GM21529 (cell line): ENCODE measurements around the gene CEND1.
"Not testable (repeated sequence)": the region's sequence is repeated elsewhere in the genome, so short reads cannot be mapped to it uniquely, and the experiment has no call there.

Experiments used
- ATAC-seq: cut with Tn5 transposase; IDR thresholded peaks from one replicate; pipeline ENCODE4 v1.9.1; 2021; ENCODE audit not compliant: unreplicated experiment

Gene CEND1

DNA sequence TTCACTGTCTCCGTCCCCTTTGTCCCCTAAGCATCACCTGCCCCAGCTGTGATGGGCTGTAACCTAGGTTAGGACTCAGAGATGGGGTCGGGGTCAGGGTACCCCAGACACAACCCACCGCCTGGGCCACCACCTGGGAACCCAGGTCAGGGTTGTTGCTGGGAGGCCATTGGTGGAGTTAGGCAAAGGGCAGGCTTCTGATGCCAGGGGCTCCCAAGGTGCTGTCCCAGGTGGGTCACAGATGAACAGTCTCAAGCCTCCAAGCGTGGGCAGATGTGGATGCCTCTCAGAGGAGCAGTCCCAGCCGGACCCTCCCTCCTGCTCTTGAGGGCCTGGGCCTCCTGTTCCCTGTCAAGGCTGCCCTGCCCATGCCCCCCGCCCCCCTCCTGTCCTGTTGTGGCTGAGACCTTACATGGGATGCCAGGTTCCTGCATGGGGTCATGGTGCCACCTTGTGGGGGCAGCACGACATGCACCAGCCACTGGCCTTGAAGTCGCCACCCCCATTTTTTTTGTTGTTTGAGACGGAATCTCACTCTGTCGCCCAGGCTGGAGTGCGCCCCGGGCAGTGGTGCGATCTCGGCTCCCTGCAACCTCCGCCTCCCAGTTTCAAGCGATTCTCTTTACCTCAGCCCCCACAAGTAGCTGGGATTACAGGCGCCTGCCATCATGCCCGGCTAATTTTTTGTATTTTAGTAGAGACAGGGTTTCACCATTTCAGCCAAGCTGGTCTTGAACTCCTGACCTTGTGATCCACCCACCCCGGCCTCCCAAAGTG is 24.7 kb downstream of the CEND1 start:
- ATAC-seq, result peak; percentile 44

DNA sequence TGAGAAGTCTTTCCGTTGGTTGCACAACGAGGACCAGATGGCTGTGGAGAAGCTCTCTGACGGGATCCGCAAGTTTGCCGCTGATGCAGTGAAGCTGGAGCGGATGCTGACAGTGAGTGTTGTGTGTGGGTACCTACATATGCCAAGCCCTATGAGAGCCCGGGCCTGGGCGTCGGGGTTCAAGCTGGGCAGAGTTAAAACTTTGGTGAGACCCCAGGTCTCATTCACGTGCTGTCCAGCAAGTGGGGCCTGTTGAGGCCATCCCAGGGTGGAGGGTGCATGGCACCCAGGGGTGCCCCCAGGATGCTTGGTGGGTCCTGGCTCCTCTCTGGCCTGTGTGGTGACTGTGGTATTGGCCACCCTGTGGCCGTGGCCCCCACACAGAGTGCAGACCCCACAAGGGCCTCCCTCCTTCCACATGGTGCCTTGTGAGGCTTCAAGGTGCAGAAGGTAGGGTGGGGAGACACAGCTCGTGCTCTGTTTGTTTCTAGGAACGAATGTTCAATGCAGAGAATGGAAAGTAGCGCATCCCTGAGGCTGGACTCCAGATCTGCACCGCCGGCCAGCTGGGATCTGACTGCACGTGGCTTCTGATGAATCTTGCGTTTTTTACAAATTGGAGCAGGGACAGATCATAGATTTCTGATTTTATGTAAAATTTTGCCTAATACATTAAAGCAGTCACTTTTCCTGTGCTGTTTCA is 25.4 kb downstream of the CEND1 start:
- no peak for ATAC-seq

GRCh38 chr11:763549-764321 is 26.2 kb downstream of the CEND1 start:
- ATAC-seq, result no peak

DNA sequence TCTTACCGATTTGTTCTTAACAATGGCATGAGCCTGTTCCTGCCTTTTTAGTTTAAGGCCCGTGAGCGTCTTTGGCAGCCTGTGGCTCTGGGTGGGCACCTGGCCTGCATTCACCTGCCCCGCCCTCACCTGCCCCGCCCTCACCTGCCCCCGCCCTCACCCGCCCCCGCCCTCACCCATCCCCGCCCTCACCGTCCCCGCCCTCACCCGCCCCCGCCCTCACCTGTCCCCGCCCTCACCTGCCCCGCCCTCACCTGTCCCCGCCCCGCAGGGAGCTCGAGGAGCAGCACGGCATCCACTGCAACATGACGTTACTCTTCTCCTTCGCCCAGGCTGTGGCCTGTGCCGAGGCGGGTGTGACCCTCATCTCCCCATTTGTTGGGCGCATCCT is 26.8 kb downstream of the CEND1 start:
- no peak for ATAC-seq

DNA sequence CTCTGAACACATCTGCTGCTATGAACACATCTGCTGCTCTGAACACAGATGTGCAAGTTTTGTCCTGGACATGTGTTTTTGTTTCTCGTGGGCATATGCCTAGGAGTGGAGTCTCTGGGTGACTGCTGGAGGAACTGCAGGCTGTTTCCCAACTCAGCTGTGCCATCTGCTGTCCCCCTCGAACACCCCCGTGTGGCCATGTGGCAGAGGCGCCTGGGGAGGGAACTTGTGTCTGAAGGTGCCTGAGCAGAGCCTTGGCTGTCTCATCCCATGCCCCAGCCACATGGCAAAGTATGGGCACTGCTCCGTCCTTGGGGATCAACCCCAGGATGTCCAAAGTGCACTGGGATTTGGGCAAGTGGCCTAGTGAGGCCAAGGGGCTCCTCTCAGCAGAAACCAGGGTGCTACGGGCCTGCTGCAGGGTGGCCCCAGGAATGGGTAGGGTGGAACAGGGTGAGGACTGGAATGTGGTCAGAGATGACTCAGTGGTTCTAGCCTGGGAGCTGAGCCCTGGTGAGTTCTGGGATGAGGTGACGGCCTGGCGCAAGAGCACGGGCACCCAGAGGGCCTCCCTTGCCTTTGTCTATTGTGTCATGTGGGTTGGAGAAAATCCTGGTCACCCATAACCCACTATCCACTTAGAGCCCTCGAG is 27.3 kb downstream of the CEND1 start:
- ATAC-seq, result no peak

- ATAC-seq, result no peak
Measured at GRCh38 chr11:761526-762108, 28.3 kb downstream of the CEND1 start.

DNA sequence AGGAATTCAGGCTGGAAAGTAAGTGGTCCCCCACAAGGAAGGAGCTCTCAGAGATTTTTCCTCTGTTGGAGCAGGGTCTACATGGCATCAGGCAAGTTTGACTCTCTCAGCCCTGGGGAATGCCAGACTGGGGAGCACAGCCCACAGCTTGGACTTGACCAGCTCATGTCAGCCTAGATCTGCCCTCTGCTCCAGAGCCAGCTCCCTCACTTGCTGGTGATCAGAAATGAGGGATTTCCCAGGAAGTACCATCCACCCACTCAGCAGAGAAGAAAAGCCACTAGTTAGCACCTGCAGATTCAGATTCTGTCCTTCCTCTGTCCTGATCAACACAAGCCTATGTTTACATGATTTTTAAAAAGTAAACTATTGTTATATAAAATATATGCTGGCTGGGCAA is 29.7 kb downstream of the CEND1 start:
- no peak for ATAC-seq

- no peak for ATAC-seq
Measured at GRCh38 chr11:749731-750130, 40.2 kb downstream of the CEND1 start.

- peak; percentile 5 for ATAC-seq
Measured at GRCh38 chr11:748007-748359, 41.9 kb downstream of the CEND1 start.

GRCh38 chr11:747158-748006 is 42.5 kb downstream of the CEND1 start, which contains the start of gene TALDO1:
Gene TALDO1, plus strand, starts transcription at chr11:747464. Its CDS starts 18 bp downstream, at chr11:747482.
- peak; percentile 89 for ATAC-seq

- peak; percentile 20 for ATAC-seq
Measured at GRCh38 chr11:746289-747157, 43.4 kb downstream of the CEND1 start.

DNA sequence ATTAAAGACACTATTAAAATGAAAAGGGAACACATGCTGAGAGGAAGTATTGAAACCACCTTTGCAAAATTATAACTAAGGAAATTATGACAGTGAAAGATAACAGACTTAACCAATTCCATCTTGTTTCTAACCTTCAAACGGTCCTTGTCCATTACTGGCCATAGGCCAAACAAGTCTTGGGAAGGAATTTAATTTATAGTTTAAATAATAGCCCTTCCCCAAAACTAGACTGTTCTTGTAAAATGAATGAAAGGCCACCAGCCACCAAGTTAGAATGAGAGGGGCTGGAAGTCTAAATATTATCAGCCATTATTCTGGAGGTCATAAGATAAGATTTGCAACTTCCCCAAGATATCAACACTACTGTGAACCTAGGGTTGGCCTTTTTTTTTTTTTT is 44.5 kb downstream of the CEND1 start:
- ATAC-seq, result no peak

- ATAC-seq, result no peak
Measured at GRCh38 chr11:742571-743201, 47.2 kb downstream of the CEND1 start.

GRCh38 chr11:742156-742546 is 47.7 kb downstream of the CEND1 start:
- no peak for ATAC-seq

- ATAC-seq, result not testable (repeated sequence)
Measured at GRCh38 chr11:737899-738298, 52.0 kb downstream of the CEND1 start.

- ATAC-seq, result no peak
Measured at GRCh38 chr11:737366-737765, 52.5 kb downstream of the CEND1 start.
